Right kidney (tissue), 9 donors: Measurements from ENCODE around the gene NCF4.

Experiments
- DNase-seq: peaks from one replicate; pipeline ENCODE4 v3.0.0-alpha.2; 2016
- long read RNA-seq, 8 donors: transcript quantifications; one replicate each; lab custom pipeline, GENCODE V29; 2026

Gene NCF4
- long read RNA-seq, donor 1, partial matches to known transcripts = 0 of 2 reads
- long read RNA-seq, donor 1, other reads (novel, unspliced or antisense) = 0 of 2 reads
- long read RNA-seq, donor 2 = 0 reads
- long read RNA-seq, donor 3, partial matches to known transcripts = 0 of 1 reads
- long read RNA-seq, donor 3, other reads (novel, unspliced or antisense) = 0 of 1 reads
- long read RNA-seq, donor 4 = 0 reads
- long read RNA-seq, donor 5, partial matches to known transcripts = 0 of 2 reads
- long read RNA-seq, donor 5, other reads (novel, unspliced or antisense) = 0 of 2 reads
- long read RNA-seq, donor 6 = 0 reads
- long read RNA-seq, donor 7 = 0 reads
- long read RNA-seq, donor 8, partial matches to known transcripts = 0 of 1 reads
- long read RNA-seq, donor 8, other reads (novel, unspliced or antisense) = 0 of 1 reads

GRCh38 chr22:36860821-36861659 is at the start of gene NCF4:
Gene NCF4, plus strand, starts transcription at chr22:36861006. Its CDS starts 166 bp downstream, at chr22:36861172.
- no peak for DNase-seq

- no peak for DNase-seq
Observed at GRCh38 chr22:36811094-36811800, 49.6 kb upstream of the NCF4 start.

GRCh38 chr22:36814801-36815200 is 46.0 kb upstream of the NCF4 start:
- no peak for DNase-seq

GRCh38 chr22:36815558-36816338 is 45.1 kb upstream of the NCF4 start:
- DNase-seq = no peak

GRCh38 chr22:36816339-36816635 is 44.5 kb upstream of the NCF4 start:
- DNase-seq = peak; percentile 31

GRCh38 chr22:36816636-36817524 is 43.9 kb upstream of the NCF4 start, which contains the start of gene PVALB:
Gene PVALB, minus strand, starts transcription at chr22:36817035. Its CDS starts 30 bp downstream, at chr22:36817005.
- DNase-seq = peak; percentile 87

GRCh38 chr22:36817525-36817848 is 43.3 kb upstream of the NCF4 start:
- no peak for DNase-seq

- no peak for DNase-seq
Observed at GRCh38 chr22:36818010-36818642, 42.7 kb upstream of the NCF4 start.

- no peak for DNase-seq
Observed at GRCh38 chr22:36819112-36819511, 41.7 kb upstream of the NCF4 start.

GRCh38 chr22:36822581-36822980 is 38.2 kb upstream of the NCF4 start:
- DNase-seq = no peak

- DNase-seq = no peak
Observed at GRCh38 chr22:36823186-36823839, 37.5 kb upstream of the NCF4 start.

GRCh38 chr22:36824655-36825054 is 36.2 kb upstream of the NCF4 start:
- DNase-seq = no peak

GRCh38 chr22:36826262-36826661 is 34.5 kb upstream of the NCF4 start:
- DNase-seq = no peak

- no peak for DNase-seq
Observed at GRCh38 chr22:36828815-36829214, 32.0 kb upstream of the NCF4 start.

- no peak for DNase-seq
Observed at GRCh38 chr22:36829370-36830002, 31.3 kb upstream of the NCF4 start.

GRCh38 chr22:36830601-36831000 is 30.2 kb upstream of the NCF4 start:
- DNase-seq = no peak

- no peak for DNase-seq
Observed at GRCh38 chr22:36831206-36831605, 29.6 kb upstream of the NCF4 start.

GRCh38 chr22:36831717-36832116 is 29.1 kb upstream of the NCF4 start:
- no peak for DNase-seq

GRCh38 chr22:36833073-36833472 is 27.7 kb upstream of the NCF4 start:
- no peak for DNase-seq

GRCh38 chr22:36835903-36836302 is 24.9 kb upstream of the NCF4 start:
- DNase-seq = no peak
